Mesenchymal stem cell (in vitro differentiated cells and primary cell): ENCODE data around the gene MITD1.

Experiments used
- DNase-seq: peaks from one replicate; pipeline ENCODE4 v3.0.0-alpha.2; 2013
- H2AFZ ChIP-seq: one replicate; pipeline ENCODE4 v1.6.1; 2013; ENCODE audit warnings: low read depth, mild to moderate bottlenecking, control low read depth, inconsistent platforms, low read length, moderate library complexity
- H2AK5ac ChIP-seq: 2 replicates; pipeline ENCODE4 v1.6.1; 2013; ENCODE audit warnings: low read length, moderate library complexity, mild to moderate bottlenecking, inconsistent platforms; ENCODE audit not compliant: severe bottlenecking
- H2BK120ac ChIP-seq: one replicate; pipeline ENCODE4 v1.6.1; 2013; ENCODE audit warnings: low read depth, mild to moderate bottlenecking, inconsistent platforms, low read length, moderate library complexity
- H2BK12ac ChIP-seq, 2 experiments: one replicate each; pipeline ENCODE4 v1.6.1; 2013; ENCODE audit warnings: inconsistent platforms in 2 of 2, low read length in 2 of 2, mild to moderate bottlenecking in 2 of 2, moderate library complexity in 2 of 2, control low read depth in 1 of 2
- H2BK15ac ChIP-seq: one replicate; pipeline ENCODE4 v1.6.1; 2013; ENCODE audit warnings: mild to moderate bottlenecking, low read depth, inconsistent platforms; ENCODE audit not compliant: poor library complexity, severe bottlenecking
- H2BK5ac ChIP-seq: 2 replicates; pipeline ENCODE4 v1.6.1; 2013; ENCODE audit warnings: low read depth, mild to moderate bottlenecking, low read length, control low read depth, inconsistent platforms; ENCODE audit not compliant: poor library complexity, severe bottlenecking
- H3K14ac ChIP-seq, 2 experiments: one replicate each; pipeline ENCODE4 v1.6.1; 2013; ENCODE audit warnings: inconsistent platforms in 2 of 2, low read length in 2 of 2, control low read depth in 1 of 2, mild to moderate bottlenecking in 1 of 2, moderate library complexity in 1 of 2
- H3K18ac ChIP-seq, 2 experiments: one replicate each; pipeline ENCODE4 v1.6.1; 2013; ENCODE audit warnings: inconsistent platforms in 2 of 2, low read length in 2 of 2, control low read depth in 1 of 2, low read depth in 1 of 2, mild to moderate bottlenecking in 1 of 2
- H3K23ac ChIP-seq, 2 experiments: one replicate each; pipeline ENCODE4 v1.6.1; 2013; ENCODE audit warnings: inconsistent platforms in 2 of 2, low read length in 2 of 2, mild to moderate bottlenecking in 2 of 2, moderate library complexity in 2 of 2, control low read depth in 1 of 2
- H3K27ac ChIP-seq: 2 replicates; pipeline ENCODE4 v1.5.1; 2013; ENCODE audit warnings: mild to moderate bottlenecking, moderate library complexity, low read length, control low read depth, inconsistent platforms; ENCODE audit not compliant: poor library complexity, severe bottlenecking
- H3K27me3 ChIP-seq, 2 experiments: 2 replicates each; pipeline versions ENCODE4 v1.6.1 to v1.7.0; 2013; ENCODE audit warnings: low read length in 2 of 2, mild to moderate bottlenecking in 2 of 2, moderate library complexity in 2 of 2, control low read depth in 1 of 2, inconsistent platforms in 1 of 2; ENCODE audit not compliant: control insufficient read depth in 1 of 2, insufficient read depth in 1 of 2
- H3K36me3 ChIP-seq, 2 experiments: 2 replicates each; pipeline versions ENCODE4 v1.6.1 to v1.7.0; 2013; ENCODE audit warnings: low read length in 2 of 2, control low read depth in 1 of 2, inconsistent platforms in 1 of 2, low read depth in 1 of 2, mild to moderate bottlenecking in 1 of 2; ENCODE audit not compliant: insufficient read depth in 2 of 2, control insufficient read depth in 1 of 2
- H3K4ac ChIP-seq, 2 experiments: one replicate each; pipeline ENCODE4 v1.6.1; 2013; ENCODE audit warnings: inconsistent platforms in 2 of 2, low read length in 2 of 2, mild to moderate bottlenecking in 2 of 2, moderate library complexity in 2 of 2, control low read depth in 1 of 2, low read depth in 1 of 2
- H3K4me1 ChIP-seq: 2 replicates; pipeline ENCODE4 v1.6.1; 2013; ENCODE audit warnings: low read depth, low read length, control low read depth; ENCODE audit not compliant: control insufficient read depth, insufficient read depth
- H3K4me2 ChIP-seq: 2 replicates; pipeline ENCODE4 v1.6.1; 2013; ENCODE audit warnings: low read length, mild to moderate bottlenecking, inconsistent platforms; ENCODE audit not compliant: poor library complexity, severe bottlenecking
- H3K4me3 ChIP-seq, 2 experiments: 2 replicates each; pipeline versions ENCODE4 v1.5.1 to v1.7.0; 2013; ENCODE audit warnings: low read length in 2 of 2, mild to moderate bottlenecking in 2 of 2, control low read depth in 1 of 2, low read depth in 1 of 2; ENCODE audit not compliant: insufficient read depth in 1 of 2
- H3K79me1 ChIP-seq: replicated peaks from 2 replicates; pipeline ENCODE4 v1.6.1; 2013; ENCODE audit warnings: mild to moderate bottlenecking, control low read depth, low read length, inconsistent platforms; ENCODE audit not compliant: poor library complexity, severe bottlenecking
- H3K9ac ChIP-seq: 2 replicates; pipeline ENCODE4 v1.7.0; 2013; ENCODE audit warnings: mild to moderate bottlenecking, low read length, moderate library complexity
- H3K9me3 ChIP-seq: 2 replicates; pipeline ENCODE4 v1.7.0; 2013; ENCODE audit warnings: mild to moderate bottlenecking, low read length; ENCODE audit not compliant: control insufficient read depth
- H4K8ac ChIP-seq: one replicate; pipeline ENCODE4 v1.6.1; 2013; ENCODE audit warnings: inconsistent platforms, mild to moderate bottlenecking, low read length, moderate library complexity
- H4K91ac ChIP-seq: one replicate; pipeline ENCODE4 v1.6.1; 2013; ENCODE audit warnings: mild to moderate bottlenecking, low read length, inconsistent platforms
- WGBS: methylation state at CpG from one replicate; pipeline ENCODE4 v1.1.7; 2013; ENCODE audit warnings: mixed read lengths; 5-methylcytosine and 5-hydroxymethylcytosine counted together

Gene MITD1

GRCh38 chr2:99154643-99155536, 26.0 kb downstream of the MITD1 start, which contains the start of the genes LIPT1 and TSGA10:
Gene LIPT1, plus strand, starts transcription at chr2:99154967. Its CDS starts 6,991 bp downstream, at chr2:99161958.
Gene TSGA10, minus strand, starts transcription at chr2:99154942. Its CDS starts 45,503 bp downstream, at chr2:99109439.
- Histone ChIP-seq H3K18ac (peak within 1 kb of the TSS; percentile 80 to 97), H3K79me1 (peaks cover 18% of the 10 kb centered on the region), H2BK12ac (peak within 1 kb of the TSS in 1 of 2 experiments; percentile 82), H3K27ac (peak within 1 kb of the TSS; percentile 64), H3K9ac (peak within 1 kb of the TSS; percentile 98), H3K14ac (peak within 1 kb of the TSS in 1 of 2 experiments; percentile 94), H2BK15ac (peak within 1 kb of the TSS; percentile 60), H4K91ac (peak within 1 kb of the TSS; percentile 73), H3K36me3 (peaks cover 0 to 32% of the 10 kb centered on the region in 2 experiments), H4K8ac (peak within 1 kb of the TSS; percentile 94), H2BK120ac (no peak within 1 kb of the TSS), H3K4ac (peak within 1 kb of the TSS; percentile 3 to 82), H3K4me2 (peak within 1 kb of the TSS; percentile 97), H2AFZ (peak within 1 kb of the TSS; percentile 96), H3K23ac (no peak within 1 kb of the TSS), H3K4me1 (peaks cover 2% of the 10 kb centered on the region), H2BK5ac (peak within 1 kb of the TSS; percentile 15), H3K4me3 (peak within 1 kb of the TSS; percentile 88 to 98), H3K9me3 (no peaks in the 10 kb centered on the region), H2AK5ac (peak within 1 kb of the TSS; percentile 9), H3K27me3 (no peaks in the 10 kb centered on the region)
- DNase-seq: peak; percentile 91
- under 1% methylated on average over 70 of the region's 70 CpGs for WGBS

DNA sequence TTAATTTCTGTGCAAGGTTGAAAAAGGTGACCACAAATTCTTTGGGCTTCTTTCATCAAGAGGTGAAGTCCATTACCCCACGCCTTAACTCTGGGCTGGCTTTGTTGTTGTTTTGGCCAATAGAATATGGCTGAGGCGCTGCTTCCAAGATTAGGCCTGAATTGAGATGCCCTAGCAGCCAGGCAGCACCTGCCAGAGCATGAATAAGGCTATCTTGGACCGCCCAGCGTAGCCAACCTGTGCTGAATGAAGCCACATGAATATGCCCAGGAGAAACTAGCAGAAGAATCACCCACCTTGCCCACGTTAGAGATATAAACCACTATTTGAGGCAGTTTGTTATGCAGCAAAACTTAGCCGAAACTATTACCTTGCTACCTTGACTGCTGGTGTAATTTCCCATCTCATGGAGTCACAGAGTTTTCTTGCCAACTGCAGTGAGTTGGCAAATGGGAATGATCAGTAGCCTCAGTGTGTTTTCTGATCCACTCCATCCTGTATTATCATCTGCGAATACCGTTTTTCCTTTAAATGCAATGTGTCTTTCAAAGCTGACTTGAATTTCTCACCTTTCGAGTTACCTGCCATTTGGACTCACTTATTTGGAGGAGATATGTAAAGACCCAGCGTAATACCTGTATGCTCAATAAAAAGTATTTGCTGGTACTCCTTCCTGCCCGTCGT, 26.8 kb downstream of the MITD1 start:
- DNase-seq: no peak
- Histone ChIP-seq H3K9me3 (no peaks in the 10 kb centered on the region), H2BK5ac (no peak overlapping the region), H2AFZ (peak overlapping the region; percentile 94), H3K27me3 (no peaks in the 10 kb centered on the region), H2BK15ac (no peak overlapping the region), H4K91ac (no peak overlapping the region), H3K27ac (no peak overlapping the region), H3K79me1 (peaks cover 19% of the 10 kb centered on the region), H3K4ac (peak overlapping the region in 1 of 2 experiments; percentile 75), H4K8ac (peak overlapping the region; percentile 8), H3K14ac (peak overlapping the region in 1 of 2 experiments; percentile 82), H2BK12ac (peak overlapping the region in 1 of 2 experiments; percentile 82), H2BK120ac (no peak overlapping the region), H3K9ac (peak overlapping the region; percentile 98), H3K4me3 (peak overlapping the region; percentile 88 to 98), H3K4me2 (peak overlapping the region; percentile 68), H3K4me1 (peaks cover 2% of the 10 kb centered on the region), H3K18ac (peak overlapping the region; percentile 80 to 82), H3K23ac (no peak overlapping the region), H3K36me3 (peaks cover 0 to 24% of the 10 kb centered on the region in 2 experiments), H2AK5ac (peak overlapping the region; percentile 9)
- WGBS: 59% methylated on average over 12 of the region's 12 CpGs

DNA sequence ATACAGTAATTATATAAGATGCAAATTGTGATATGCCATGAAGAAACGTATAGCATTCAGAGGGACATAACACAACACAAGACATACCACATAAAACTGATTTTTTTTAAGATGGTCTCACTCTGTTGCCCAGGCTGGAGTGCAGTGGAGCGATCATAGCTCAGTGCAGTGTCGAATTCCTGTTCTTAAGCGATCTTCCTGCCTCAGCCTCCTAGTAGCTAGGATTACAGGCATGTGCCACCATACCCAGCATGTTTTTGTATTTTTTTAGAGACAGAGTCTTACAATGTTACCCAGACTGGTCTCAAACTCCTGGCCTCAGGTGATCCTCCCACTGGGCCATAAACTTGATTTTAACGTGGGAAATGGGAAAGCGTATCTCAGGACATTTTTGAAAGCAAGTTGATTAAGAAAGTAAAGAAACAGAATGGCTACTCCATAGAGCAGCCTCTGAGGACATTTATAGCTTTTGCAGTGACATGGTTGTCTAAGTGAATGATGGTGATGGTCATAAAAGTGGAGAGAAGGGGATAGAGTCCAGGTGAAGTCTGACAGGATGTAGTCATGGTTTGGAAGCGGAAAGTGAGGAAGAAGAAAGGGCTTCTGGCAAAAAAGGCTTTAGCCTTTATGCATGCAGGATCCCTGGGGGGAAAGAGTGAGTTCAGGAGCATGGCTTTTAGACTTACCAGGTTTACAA, 28.5 kb downstream of the MITD1 start:
- no peak for DNase-seq
- Histone ChIP-seq H3K18ac (no peak overlapping the region), H3K27me3 (no peaks in the 10 kb centered on the region), H3K27ac (no peak overlapping the region), H3K4me2 (no peak overlapping the region), H3K4ac (no peak overlapping the region), H3K4me1 (peaks cover 2% of the 10 kb centered on the region), H3K36me3 (peaks cover 0 to 10% of the 10 kb centered on the region in 2 experiments), H3K9me3 (no peaks in the 10 kb centered on the region), H2AFZ (no peak overlapping the region), H3K23ac (no peak overlapping the region), H2BK12ac (no peak overlapping the region), H3K14ac (no peak overlapping the region), H2BK15ac (no peak overlapping the region), H2BK120ac (no peak overlapping the region), H4K91ac (no peak overlapping the region), H3K79me1 (peaks cover 17% of the 10 kb centered on the region), H4K8ac (no peak overlapping the region), H3K9ac (no peak overlapping the region), H3K4me3 (no peak overlapping the region), H2BK5ac (no peak overlapping the region), H2AK5ac (no peak overlapping the region)
- 82% methylated on average over 7 of the region's 7 CpGs for WGBS
